Colon (tissue), 2 donors: ENCODE data around the gene DNAL4.

Source experiments
- FAIRE-seq: peaks from 2 replicates; lab custom pipeline; 2012; peaks lifted over from hg19 to GRCh38; lab: Jason Lieb, UNC
- donor health status: control.
- donor health status: control.

The DNAL4 gene

GRCh38 chr22:38757464-38757757 is 36.5 kb downstream of the DNAL4 start:
- no peak for FAIRE-seq

GRCh38 chr22:38756711-38757463 is 37.1 kb downstream of the DNAL4 start:
- FAIRE-seq: no peak

GRCh38 chr22:38755911-38756532 is 37.9 kb downstream of the DNAL4 start, which contains the start of gene SUN2:
Gene SUN2, minus strand, starts transcription at chr22:38755998. Its CDS starts 3,370 bp downstream, at chr22:38752628.
- FAIRE-seq: no peak

- FAIRE-seq: no peak
Measured at GRCh38 chr22:38755155-38755910, 38.6 kb downstream of the DNAL4 start.

- FAIRE-seq: no peak
Measured at GRCh38 chr22:38754751-38755154, 39.2 kb downstream of the DNAL4 start.

- no peak for FAIRE-seq
Measured at GRCh38 chr22:38753948-38754750, 39.8 kb downstream of the DNAL4 start.

GRCh38 chr22:38751422-38752346 is 42.3 kb downstream of the DNAL4 start:
- no peak for FAIRE-seq

GRCh38 chr22:38751066-38751421 is 42.9 kb downstream of the DNAL4 start:
- FAIRE-seq: no peak

GRCh38 chr22:38750638-38751037 is 43.3 kb downstream of the DNAL4 start:
- FAIRE-seq: no peak

GRCh38 chr22:38750104-38750503 is 43.8 kb downstream of the DNAL4 start:
- no peak for FAIRE-seq

GRCh38 chr22:38748487-38749136 is 45.3 kb downstream of the DNAL4 start:
- FAIRE-seq: no peak

- FAIRE-seq: no peak
Measured at GRCh38 chr22:38745676-38746460, 48.1 kb downstream of the DNAL4 start.

GRCh38 chr22:38744981-38745380 is 49.0 kb downstream of the DNAL4 start:
- FAIRE-seq: no peak

- FAIRE-seq: no peak
Measured at GRCh38 chr22:38742176-38742942, 51.6 kb downstream of the DNAL4 start.

- FAIRE-seq: no peak
Measured at GRCh38 chr22:38741576-38741975, 52.4 kb downstream of the DNAL4 start.

GRCh38 chr22:38741166-38741565 is 52.8 kb downstream of the DNAL4 start:
- FAIRE-seq: no peak

GRCh38 chr22:38740754-38741153 is 53.2 kb downstream of the DNAL4 start:
- FAIRE-seq: no peak

- FAIRE-seq: no peak
Measured at GRCh38 chr22:38740116-38740723, 53.7 kb downstream of the DNAL4 start.
